ENCODE measurements around the gene APBB2.

Gene APBB2

GRCh38 chr4:41167191-41167590 is 47.2 kb downstream of the APBB2 start:
- Histone ChIP-seq H3K4me3 (ENCODE audit: insufficient read length, low read depth) (no peak overlapping the region), H3K4me1 (ENCODE audit: insufficient read depth, insufficient read length) (no peaks in the 10 kb centered on the region), H3K9ac (ENCODE audit: insufficient read length, low read depth) (no peak overlapping the region), H3K9me3 (ENCODE audit: insufficient read depth, low read length) (no peaks in the 10 kb centered on the region), H3K36me3 (ENCODE audit: insufficient read depth, insufficient read length, low read length) (no peaks in the 10 kb centered on the region), H3K27me3 (ENCODE audit: insufficient read depth, insufficient read length) (no peaks in the 10 kb centered on the region)
- no peak for DNase-seq (ENCODE audit: low read depth, low spot score)
- TF ChIP-seq SUZ12 (IDR thresholded peaks at IDR 0.05; ENCODE audit: extremely low read depth, insufficient read depth, insufficient read length) = no peak
- TF ChIP-seq YY1 (IDR thresholded peaks at IDR 0.05; ENCODE audit: insufficient read depth, insufficient read length) = no peak
- TF ChIP-seq ZNF274 (IDR thresholded peaks at IDR 0.05; ENCODE audit: low read depth, low read length) = no peak

GRCh38 chr4:41164405-41164804 is 49.9 kb downstream of the APBB2 start:
- TF ChIP-seq ZNF274 (IDR thresholded peaks at IDR 0.05; ENCODE audit: low read depth, low read length) (no peak), YY1 (IDR thresholded peaks at IDR 0.05; ENCODE audit: insufficient read depth, insufficient read length) (no peak), SUZ12 (IDR thresholded peaks at IDR 0.05; ENCODE audit: extremely low read depth, insufficient read depth, insufficient read length) (no peak)
- no peaks in the 10 kb centered on the region for H3K9me3 ChIP-seq (ENCODE audit: insufficient read depth, low read length)

GRCh38 chr4:41161355-41161754 is 53.0 kb downstream of the APBB2 start:
- no peak for DNase-seq (ENCODE audit: low read depth, low spot score)
- Histone ChIP-seq H3K4me1 (ENCODE audit: insufficient read depth, insufficient read length) (no peaks in the 10 kb centered on the region), H3K9ac (ENCODE audit: insufficient read length, low read depth) (no peak overlapping the region)

More at GRCh38 chr4:41164405-41164804, 49.9 kb downstream of the APBB2 start:
- Histone ChIP-seq H3K4me1 (ENCODE audit: insufficient read depth, insufficient read length) (no peaks in the 10 kb centered on the region), H3K27me3 (ENCODE audit: insufficient read depth, insufficient read length) (no peaks in the 10 kb centered on the region), H3K36me3 (ENCODE audit: insufficient read depth, insufficient read length, low read length) (no peaks in the 10 kb centered on the region), H3K9ac (ENCODE audit: insufficient read length, low read depth) (no peak overlapping the region), H3K4me3 (ENCODE audit: insufficient read length, low read depth) (no peak overlapping the region)
- no peak for DNase-seq (ENCODE audit: low read depth, low spot score)

DNA sequence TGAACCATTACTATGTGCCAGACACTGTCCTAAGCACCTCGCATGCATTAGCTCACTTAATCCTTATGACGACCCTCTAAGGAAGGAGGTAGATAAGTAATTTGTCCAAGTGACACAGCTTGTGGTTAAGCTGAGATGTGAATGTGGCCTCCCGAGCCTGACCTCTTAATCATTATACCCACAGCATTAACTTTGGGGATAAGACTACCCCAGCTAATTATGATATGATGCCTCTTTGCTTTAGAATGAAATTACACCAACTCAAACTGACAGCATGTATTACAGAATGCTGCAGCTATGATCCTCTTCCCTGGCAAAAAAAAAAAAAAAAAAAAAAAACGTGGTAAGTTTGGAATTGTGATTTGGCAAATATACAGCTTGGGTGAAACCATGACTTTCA is 53.5 kb downstream of the APBB2 start:
- no peak for DNase-seq (ENCODE audit: low read depth, low spot score)
- Histone ChIP-seq H3K4me1 (ENCODE audit: insufficient read depth, insufficient read length) (no peaks in the 10 kb centered on the region), H3K36me3 (ENCODE audit: insufficient read depth, insufficient read length, low read length) (no peaks in the 10 kb centered on the region), H3K27me3 (ENCODE audit: insufficient read depth, insufficient read length) (no peaks in the 10 kb centered on the region), H3K9ac (ENCODE audit: insufficient read length, low read depth) (no peak overlapping the region), H3K4me3 (ENCODE audit: insufficient read length, low read depth) (no peak overlapping the region), H3K9me3 (ENCODE audit: insufficient read depth, low read length) (no peaks in the 10 kb centered on the region)
- TF ChIP-seq ZNF274 (IDR thresholded peaks at IDR 0.05; ENCODE audit: low read depth, low read length) = no peak

More at GRCh38 chr4:41161355-41161754, 53.0 kb downstream of the APBB2 start:
- H3K36me3 ChIP-seq (ENCODE audit: insufficient read depth, insufficient read length, low read length) = no peaks in the 10 kb centered on the region
- no peak for TF ChIP-seq SUZ12 (IDR thresholded peaks at IDR 0.05; ENCODE audit: extremely low read depth, insufficient read depth, insufficient read length)
- TF ChIP-seq YY1 (IDR thresholded peaks at IDR 0.05; ENCODE audit: insufficient read depth, insufficient read length) = no peak
- TF ChIP-seq ZNF274 (IDR thresholded peaks at IDR 0.05; ENCODE audit: low read depth, low read length) = no peak
- no peak overlapping the region for H3K4me3 ChIP-seq (ENCODE audit: insufficient read length, low read depth)
- no peaks in the 10 kb centered on the region for H3K9me3 ChIP-seq (ENCODE audit: insufficient read depth, low read length)
- no peaks in the 10 kb centered on the region for H3K27me3 ChIP-seq (ENCODE audit: insufficient read depth, insufficient read length)

DNA sequence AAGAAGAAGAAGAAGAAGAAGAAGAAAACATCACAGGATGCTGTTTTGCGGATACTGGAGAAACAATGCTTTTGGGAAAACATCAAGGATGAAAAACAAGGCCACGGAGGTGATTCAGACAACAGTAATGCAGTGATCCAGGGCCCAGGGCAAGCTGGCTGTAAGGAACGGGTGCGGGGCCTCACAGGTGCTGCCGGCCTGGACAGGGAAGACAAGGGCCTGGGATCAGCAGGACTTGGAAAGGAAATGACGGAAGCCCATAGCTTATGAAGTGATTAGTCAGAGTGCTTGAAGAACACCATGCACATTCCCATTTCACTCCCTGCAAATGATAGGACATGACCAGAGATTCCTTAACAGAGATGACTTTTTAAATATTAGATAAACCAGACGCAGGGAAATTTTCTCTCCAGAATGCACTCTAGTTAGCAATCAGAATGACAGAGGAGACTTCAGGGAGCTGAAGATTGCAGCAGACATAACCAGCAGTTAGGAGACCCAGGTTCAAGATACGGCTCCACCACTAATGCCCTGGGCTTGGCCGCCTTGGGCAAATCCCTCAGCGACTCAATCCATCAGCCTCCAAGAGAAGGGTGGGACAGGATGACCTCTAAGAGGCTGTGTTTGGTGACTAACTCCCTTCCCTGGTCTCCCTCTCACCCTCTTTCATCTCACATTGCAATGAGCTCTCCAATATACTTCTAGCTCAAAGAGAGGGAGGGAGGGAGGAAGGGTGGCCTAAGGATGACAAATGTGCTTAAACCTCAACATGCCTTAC is 54.1 kb downstream of the APBB2 start:
- Histone ChIP-seq H3K27me3 (ENCODE audit: insufficient read depth, insufficient read length) (no peaks in the 10 kb centered on the region), H3K4me3 (ENCODE audit: insufficient read length, low read depth) (no peak overlapping the region), H3K9me3 (ENCODE audit: insufficient read depth, low read length) (no peaks in the 10 kb centered on the region), H3K9ac (ENCODE audit: insufficient read length, low read depth) (no peak overlapping the region), H3K36me3 (ENCODE audit: insufficient read depth, insufficient read length, low read length) (no peaks in the 10 kb centered on the region), H3K4me1 (ENCODE audit: insufficient read depth, insufficient read length) (no peaks in the 10 kb centered on the region)
- TF ChIP-seq SUZ12 (IDR thresholded peaks at IDR 0.05; ENCODE audit: extremely low read depth, insufficient read depth, insufficient read length) (no peak), YY1 (IDR thresholded peaks at IDR 0.05; ENCODE audit: insufficient read depth, insufficient read length) (no peak), ZNF274 (IDR thresholded peaks at IDR 0.05; ENCODE audit: low read depth, low read length) (no peak)
- no peak for DNase-seq (ENCODE audit: low read depth, low spot score)

DNA sequence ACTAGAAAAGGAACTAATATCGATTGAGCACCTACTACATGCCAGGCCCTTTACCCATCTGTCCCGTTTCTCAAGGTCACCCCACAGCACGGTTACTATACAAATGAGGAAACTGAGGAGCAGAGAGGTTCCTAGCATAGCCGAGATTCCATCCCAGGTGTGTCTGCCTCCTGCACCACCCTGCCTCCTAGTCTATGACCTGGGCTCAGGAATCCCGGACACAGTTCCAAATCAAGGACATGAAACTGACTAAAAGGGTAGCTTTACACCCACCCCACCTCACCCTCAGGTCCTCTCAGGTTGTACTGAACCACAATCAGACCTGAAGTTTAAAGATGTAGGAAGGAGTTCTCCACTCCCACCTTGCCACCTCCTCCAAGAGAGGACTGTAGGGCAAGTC is 55.6 kb downstream of the APBB2 start:
- no peak for TF ChIP-seq SUZ12 (IDR thresholded peaks at IDR 0.05; ENCODE audit: extremely low read depth, insufficient read depth, insufficient read length)
- no peak for TF ChIP-seq YY1 (IDR thresholded peaks at IDR 0.05; ENCODE audit: insufficient read depth, insufficient read length)
- no peak for TF ChIP-seq ZNF274 (IDR thresholded peaks at IDR 0.05; ENCODE audit: low read depth, low read length)
- H3K4me3 ChIP-seq (ENCODE audit: insufficient read length, low read depth) = no peak overlapping the region
- H3K27me3 ChIP-seq (ENCODE audit: insufficient read depth, insufficient read length) = no peaks in the 10 kb centered on the region
- no peak overlapping the region for H3K9ac ChIP-seq (ENCODE audit: insufficient read length, low read depth)
- H3K9me3 ChIP-seq (ENCODE audit: insufficient read depth, low read length) = no peaks in the 10 kb centered on the region
- no peaks in the 10 kb centered on the region for H3K36me3 ChIP-seq (ENCODE audit: insufficient read depth, insufficient read length, low read length)
- no peaks in the 10 kb centered on the region for H3K4me1 ChIP-seq (ENCODE audit: insufficient read depth, insufficient read length)
- DNase-seq (ENCODE audit: low read depth, low spot score) = no peak

DNA sequence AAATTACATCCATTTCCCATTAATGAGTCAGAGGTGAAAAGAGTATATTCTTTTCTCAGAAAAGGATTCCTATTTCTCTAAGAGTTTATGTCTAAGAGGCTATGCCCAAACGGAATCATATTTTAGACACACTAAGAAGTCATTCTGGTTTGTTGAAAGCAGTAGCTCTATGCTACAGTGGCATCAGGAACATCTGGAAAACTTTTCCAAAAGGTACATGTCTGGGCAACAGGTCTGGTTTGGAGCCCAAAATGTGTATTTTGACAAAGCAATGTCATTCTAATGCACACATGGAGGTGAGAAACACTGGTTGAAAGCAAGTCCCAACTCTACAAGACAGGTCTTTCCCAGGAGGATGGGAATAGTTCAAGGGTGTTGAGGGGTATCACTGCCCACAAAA is 56.1 kb downstream of the APBB2 start:
- DNase-seq (ENCODE audit: low read depth, low spot score) = no peak
- Histone ChIP-seq H3K9ac (ENCODE audit: insufficient read length, low read depth) (no peak overlapping the region), H3K9me3 (ENCODE audit: insufficient read depth, low read length) (no peaks in the 10 kb centered on the region), H3K36me3 (ENCODE audit: insufficient read depth, insufficient read length, low read length) (no peaks in the 10 kb centered on the region), H3K4me3 (ENCODE audit: insufficient read length, low read depth) (no peak overlapping the region), H3K4me1 (ENCODE audit: insufficient read depth, insufficient read length) (no peaks in the 10 kb centered on the region), H3K27me3 (ENCODE audit: insufficient read depth, insufficient read length) (no peaks in the 10 kb centered on the region)
- no peak for TF ChIP-seq SUZ12 (IDR thresholded peaks at IDR 0.05; ENCODE audit: extremely low read depth, insufficient read depth, insufficient read length)
- TF ChIP-seq ZNF274 (IDR thresholded peaks at IDR 0.05; ENCODE audit: low read depth, low read length) = no peak
- no peak for TF ChIP-seq YY1 (IDR thresholded peaks at IDR 0.05; ENCODE audit: insufficient read depth, insufficient read length)
